GM15510 (cell line): ENCODE data around the gene CPNE6.

ENCODE experiments used
- POLR2A ChIP-seq: IDR thresholded peaks from 3 replicates; pipeline ENCODE4 v1.6.1; 2011; ENCODE audit warnings: borderline replicate concordance; ENCODE audit not compliant: insufficient read length; ENCODE audit errors: extremely low read depth

Gene CPNE6

GRCh38 chr14:24123424-24124417, 52.4 kb downstream of the CPNE6 start:
- TF ChIP-seq POLR2A: no peak

DNA sequence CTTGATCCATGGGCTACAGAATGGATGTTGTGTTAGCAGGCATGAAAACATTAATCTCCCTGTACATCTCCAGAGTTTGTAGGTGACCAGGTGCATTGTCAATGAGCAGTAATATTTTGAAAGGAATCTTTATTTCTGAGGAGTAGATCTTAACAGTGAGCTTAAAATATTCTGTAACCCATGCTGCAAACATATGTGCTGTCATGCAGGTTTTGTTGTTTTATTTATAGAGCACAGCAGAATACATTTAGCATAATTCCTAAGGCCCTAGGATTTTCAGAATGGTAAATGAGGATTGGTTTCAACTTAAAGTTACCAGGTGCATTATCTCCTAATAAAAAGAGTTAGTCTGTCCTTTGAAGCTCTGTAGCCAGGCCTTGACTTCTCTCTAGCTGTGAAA, 55.6 kb downstream of the CPNE6 start:
- no peak for TF ChIP-seq POLR2A

DNA sequence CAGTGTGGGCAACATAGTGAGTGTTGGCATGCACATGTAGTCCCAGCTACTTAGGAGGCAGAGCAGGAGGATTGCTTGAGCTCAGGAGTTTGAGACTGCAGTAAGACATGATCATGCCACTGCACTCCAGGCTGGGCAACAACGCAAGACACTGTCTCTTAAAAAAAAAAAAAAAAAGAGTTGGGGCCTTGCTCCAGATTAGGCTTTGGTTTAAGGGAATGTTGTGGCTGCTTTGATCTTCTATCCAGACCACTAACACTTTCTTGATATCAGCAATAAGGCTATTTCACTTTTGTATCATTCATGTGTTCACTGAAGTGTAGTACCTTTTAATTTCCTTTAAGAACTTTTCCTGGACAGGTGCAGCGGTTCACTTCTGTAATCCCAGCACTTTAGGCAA, 56.3 kb downstream of the CPNE6 start:
- no peak for TF ChIP-seq POLR2A
